ENCODE measurements around the gene NTNG1.

- TF ChIP-seq CTCF (IDR thresholded peaks at IDR 0.05) (no peak), POLR2A (IDR thresholded peaks at IDR 0.05) (no peak)
Observed at GRCh38 chr1:107272321-107272720, 131.5 kb downstream of the NTNG1 start.

All from esophagus squamous epithelium (tissue), 4 donors.